Left lung (tissue), 10 donors: ENCODE data around the gene MYH13. TPM values are rescaled to one million over a fixed set of nuclear protein-coding genes. Genes with fewer than 3 reads are reported as not detected.

Experiments
- ATAC-seq: fragments of 200-7000 bp; cut with Tn5 transposase; one replicate; pipeline ENCODE4 v1.9.1; 2020; ENCODE audit warnings: moderate library complexity
- DNase-seq, 4 donors: peaks; one replicate each; pipeline ENCODE4 v3.0.0-alpha.2; 2013 to 2020
- H3K27ac ChIP-seq, 2 donors: fragments of 200-600 bp; sonication (generic) in 1 of 2; one replicate each; pipeline versions ENCODE4 v1.5.0 to v1.8.0; 2020 to 2021
- H3K27me3 ChIP-seq, 2 donors: fragments of 200-600 bp; sonication (generic) in 1 of 2; one replicate each; pipeline versions ENCODE4 v1.5.0 to v1.8.0; 2020 to 2021
- H3K36me3 ChIP-seq, 2 donors: fragments of 200-600 bp; sonication (generic) in 1 of 2; one replicate each; pipeline versions ENCODE4 v1.5.0 to v1.8.0; 2020 to 2021
- H3K4me1 ChIP-seq, 2 donors: fragments of 200-600 bp; one replicate each; pipeline ENCODE4 v1.8.0; 2021
- H3K4me3 ChIP-seq, 2 donors: fragments of 200-600 bp; sonication (generic) in 1 of 2; one replicate each; pipeline versions ENCODE4 v1.5.0 to v1.8.0; 2020 to 2021; ENCODE audit warnings: mild to moderate bottlenecking in 1 of 2
- H3K9me3 ChIP-seq, 2 donors: fragments of 200-600 bp; sonication (generic) in 1 of 2; one replicate each; pipeline versions ENCODE4 v1.5.0 to v1.8.0; 2020 to 2021
- CTCF ChIP-seq, 2 donors: fragments of 200-600 bp; sonication (generic) in 1 of 2; IDR thresholded peaks; one replicate each; pipeline versions ENCODE4 v1.5.0 to v1.8.0; 2021; ENCODE audit warnings: antibody characterized with exemption in 2 of 2
- intact Hi-C, 2 donors: fragments of 100-400 bp; cut with DNase I; formaldehyde crosslinking; loops; one replicate each; pipeline versions ENCODE4 v1.11.2 to v1.14.2; 2022
- polyA plus RNA-seq, 6 donors: library from polyadenylated mRNA; unstranded; fragments of 120-200 nt; gene quantifications; one replicate each; pipeline ENCODE4 v1.2.1, GENCODE V29; 2013; ENCODE audit not compliant: insufficient read length in 6 of 6
- total RNA-seq, 2 donors: library from RNA; stranded (reverse); fragmentation: NEBNext Ultra II Directional; extraction: Animal tissue kit (Norgen Biotek cat#: 25700); gene quantifications; one replicate each; pipeline ENCODE4 v1.2.1, GENCODE V29; 2021
- donor health status: DM: no; HTN: yes; CAD: no.
- donor health status: DM: no; HTN: no; CAD: no.

Gene MYH13
- total and polyA plus RNA-seq, 8 donors = 0.03 TPM; not detected in 6

- Histone ChIP-seq H3K36me3 (no peaks in the 10 kb centered on the region), H3K9me3 (no peaks in the 10 kb centered on the region), H3K4me3 (no peak overlapping the region), H3K27ac (no peak overlapping the region), H3K27me3 (peaks cover 0 to 25% of the 10 kb centered on the region in 2 donors), H3K4me1 (no peaks in the 10 kb centered on the region)
- no peak for TF ChIP-seq CTCF (IDR thresholded peaks at IDR 0.05)
- ATAC-seq (no peak), DNase-seq (no peak)
- intact Hi-C loops = no loop called here
Measured at GRCh38 chr17:10309003-10309974, 63.5 kb downstream of the MYH13 start.

- no peak for DNase-seq
- no peak overlapping the region for H3K27ac ChIP-seq
- no peak for ATAC-seq
- intact Hi-C loops = no loop called here
- no peaks in the 10 kb centered on the region for H3K4me1 ChIP-seq
- H3K27me3 ChIP-seq = peaks cover 0 to 7% of the 10 kb centered on the region in 2 donors
- TF ChIP-seq CTCF (IDR thresholded peaks at IDR 0.05) = no peak
- no peaks in the 10 kb centered on the region for H3K36me3 ChIP-seq
- H3K4me3 ChIP-seq = no peak overlapping the region
- no peaks in the 10 kb centered on the region for H3K9me3 ChIP-seq
Measured at GRCh38 chr17:10306585-10306984, 66.2 kb downstream of the MYH13 start.

- peaks cover 0 to 7% of the 10 kb centered on the region in 2 donors for H3K27me3 ChIP-seq
- H3K27ac ChIP-seq = no peak overlapping the region
- H3K9me3 ChIP-seq = no peaks in the 10 kb centered on the region
- DNase-seq (no peak), ATAC-seq (no peak)
- intact Hi-C loops = no loop called here
- TF ChIP-seq CTCF (IDR thresholded peaks at IDR 0.05) = no peak
- H3K4me3 ChIP-seq = no peak overlapping the region
- H3K36me3 ChIP-seq = no peaks in the 10 kb centered on the region
- no peaks in the 10 kb centered on the region for H3K4me1 ChIP-seq
Measured at GRCh38 chr17:10305398-10305797, 67.4 kb downstream of the MYH13 start.

GRCh38 chr17:10304758-10305300 is 68.0 kb downstream of the MYH13 start:
- intact Hi-C loops = no loop called here
- H3K36me3 ChIP-seq = no peaks in the 10 kb centered on the region
- H3K4me3 ChIP-seq = no peak overlapping the region
- H3K4me1 ChIP-seq = no peaks in the 10 kb centered on the region
- no peak for TF ChIP-seq CTCF (IDR thresholded peaks at IDR 0.05)
- no peaks in the 10 kb centered on the region for H3K9me3 ChIP-seq
- no peak overlapping the region for H3K27ac ChIP-seq
- peaks cover 0 to 7% of the 10 kb centered on the region in 2 donors for H3K27me3 ChIP-seq
- ATAC-seq (no peak), DNase-seq (no peak)

- Histone ChIP-seq H3K36me3 (no peaks in the 10 kb centered on the region), H3K4me3 (no peak overlapping the region), H3K4me1 (no peaks in the 10 kb centered on the region), H3K27me3 (no peaks in the 10 kb centered on the region), H3K9me3 (no peaks in the 10 kb centered on the region), H3K27ac (no peak overlapping the region)
- intact Hi-C loops = no loop called here
- ATAC-seq (no peak), DNase-seq (no peak)
- TF ChIP-seq CTCF (IDR thresholded peaks at IDR 0.05) = no peak
Measured at GRCh38 chr17:10297691-10298090, 75.1 kb downstream of the MYH13 start.
